VCaP (cell line): ENCODE data around the gene RIF1.

ENCODE experiments used
- H3K27ac ChIP-seq: fragments of 450-650 bp; 2 replicates; pipeline ENCODE4 v1.5.1; 2017
- TF ChIP-seq, protein P1 (sequence below): fragments of 450-650 bp; conservative IDR thresholded peaks from 2 replicates; pipeline ENCODE4 v1.5.1; 2017; ENCODE audit warnings: mild to moderate bottlenecking, moderate library complexity

The RIF1 gene

GRCh38 chr2:151522556-151522955, 112.9 kb downstream of the RIF1 start:
- TF ChIP-seq, protein P1, sequence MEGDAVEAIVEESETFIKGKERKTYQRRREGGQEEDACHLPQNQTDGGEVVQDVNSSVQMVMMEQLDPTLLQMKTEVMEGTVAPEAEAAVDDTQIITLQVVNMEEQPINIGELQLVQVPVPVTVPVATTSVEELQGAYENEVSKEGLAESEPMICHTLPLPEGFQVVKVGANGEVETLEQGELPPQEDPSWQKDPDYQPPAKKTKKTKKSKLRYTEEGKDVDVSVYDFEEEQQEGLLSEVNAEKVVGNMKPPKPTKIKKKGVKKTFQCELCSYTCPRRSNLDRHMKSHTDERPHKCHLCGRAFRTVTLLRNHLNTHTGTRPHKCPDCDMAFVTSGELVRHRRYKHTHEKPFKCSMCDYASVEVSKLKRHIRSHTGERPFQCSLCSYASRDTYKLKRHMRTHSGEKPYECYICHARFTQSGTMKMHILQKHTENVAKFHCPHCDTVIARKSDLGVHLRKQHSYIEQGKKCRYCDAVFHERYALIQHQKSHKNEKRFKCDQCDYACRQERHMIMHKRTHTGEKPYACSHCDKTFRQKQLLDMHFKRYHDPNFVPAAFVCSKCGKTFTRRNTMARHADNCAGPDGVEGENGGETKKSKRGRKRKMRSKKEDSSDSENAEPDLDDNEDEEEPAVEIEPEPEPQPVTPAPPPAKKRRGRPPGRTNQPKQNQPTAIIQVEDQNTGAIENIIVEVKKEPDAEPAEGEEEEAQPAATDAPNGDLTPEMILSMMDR, result no peak
- no peak overlapping the region for H3K27ac ChIP-seq

DNA sequence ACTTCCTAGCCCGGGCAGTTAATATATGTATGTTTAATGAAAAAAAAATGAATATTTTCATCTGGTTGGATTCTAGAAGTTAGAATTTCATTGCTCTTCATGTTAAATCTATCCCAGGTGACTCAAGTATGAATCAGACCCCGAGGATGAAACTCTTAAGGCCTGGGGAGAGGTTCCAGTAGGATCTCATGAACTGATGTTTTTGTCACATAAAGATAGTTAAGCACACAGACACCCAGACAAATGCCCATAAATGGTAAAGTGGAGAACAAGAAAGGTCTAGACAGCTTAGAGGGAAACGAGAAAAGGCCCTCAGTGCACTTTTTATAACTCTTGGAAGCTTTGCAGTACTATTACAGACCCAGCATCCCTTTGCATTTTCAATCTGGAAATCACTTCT, 114.1 kb downstream of the RIF1 start:
- TF ChIP-seq, protein P1, result no peak

DNA sequence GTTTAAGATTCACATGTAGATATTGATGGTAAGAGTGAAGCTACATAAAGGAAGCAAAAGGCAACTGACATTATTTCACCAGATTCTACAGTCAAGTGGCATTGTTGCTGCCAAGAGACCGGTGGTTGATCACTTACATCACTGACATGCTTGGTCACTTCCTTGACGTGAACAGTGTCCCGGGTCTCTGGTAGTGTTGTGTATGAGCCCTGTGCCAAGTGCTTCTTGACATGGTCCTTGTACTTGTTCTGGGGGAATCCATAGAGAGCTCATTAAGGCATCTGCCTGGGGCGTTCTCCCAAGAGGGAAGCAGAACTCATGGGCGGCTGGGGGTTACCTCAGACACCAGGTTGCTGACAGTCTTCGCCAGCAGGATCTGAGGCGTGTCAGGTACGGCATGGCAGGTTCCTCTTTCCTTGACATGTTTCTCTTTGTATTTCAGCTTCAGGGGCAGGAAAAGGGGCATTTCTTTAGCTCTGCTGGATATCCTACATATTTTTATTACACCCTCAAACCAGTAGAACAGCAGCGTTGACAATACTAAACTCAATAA, 116.2 kb downstream of the RIF1 start:
- H3K27ac ChIP-seq, result no peak overlapping the region
- TF ChIP-seq, protein P1, result no peak

More for the DNA sequence above, 114.1 kb downstream of the RIF1 start:
- no peak overlapping the region for H3K27ac ChIP-seq

DNA sequence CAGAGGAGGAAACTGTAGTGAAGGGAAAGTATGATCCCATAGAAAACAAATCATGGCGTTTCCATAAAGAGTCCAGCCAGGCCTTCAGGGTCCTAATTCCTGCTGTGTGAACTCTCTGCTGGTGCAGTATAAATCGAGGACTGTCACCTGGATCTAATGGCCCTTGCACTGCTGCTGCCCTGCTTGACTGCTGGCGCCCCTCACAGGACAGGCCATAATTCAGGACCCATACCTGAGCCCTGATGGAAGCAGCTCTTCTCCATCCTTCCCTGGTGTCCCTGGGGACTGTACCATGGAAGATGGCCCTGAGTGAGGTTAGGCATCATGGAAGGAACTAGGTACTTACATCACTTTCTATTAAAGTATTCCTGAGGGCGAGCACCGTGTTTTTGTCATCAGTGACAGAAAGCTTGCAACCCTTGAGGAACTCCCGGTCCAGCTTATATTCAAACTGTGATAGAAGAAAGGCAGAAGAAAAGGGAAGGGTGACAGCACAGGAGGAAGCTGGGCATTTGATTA, 116.9 kb downstream of the RIF1 start:
- no peak overlapping the region for H3K27ac ChIP-seq
- TF ChIP-seq, protein P1, result no peak
